Esophagus squamous epithelium (tissue), 5 donors: ENCODE data around the gene ADPRHL1. TPM values are rescaled to one million over a fixed set of nuclear protein-coding genes. Genes with fewer than 3 reads are reported as not detected.

Source experiments
- DNase-seq: peaks from one replicate; lab custom pipeline; 2025; lab: John Stamatoyannopoulos, UW
- H3K27ac ChIP-seq, 4 donors: fragments of 200-600 bp; sonication (generic); one replicate each; pipeline ENCODE4 v1.5.1; 2016 to 2019; ENCODE audit warnings: mild to moderate bottlenecking in 1 of 4
- H3K27me3 ChIP-seq, 4 donors: fragments of 200-600 bp; sonication (generic); 1 replicate in 3 of 4; 2 replicates in 1 of 4; pipeline versions ENCODE4 v1.5.1 to v1.6.0; 2017 to 2021; ENCODE audit warnings: antibody characterized with exemption in 1 of 4
- H3K36me3 ChIP-seq, 3 donors: fragments of 200-600 bp; sonication (generic); one replicate each; pipeline ENCODE4 v1.5.1; 2016 to 2019
- H3K4me1 ChIP-seq, 3 donors: fragments of 200-600 bp; sonication (generic); one replicate each; pipeline ENCODE4 v1.5.1; 2017 to 2019
- H3K4me3 ChIP-seq, 4 donors: fragments of 200-600 bp; sonication (generic); 1 replicate in 3 of 4; 2 replicates in 1 of 4; pipeline ENCODE4 v1.5.1; 2016 to 2019; ENCODE audit warnings: mild to moderate bottlenecking in 2 of 4, moderate library complexity in 1 of 4
- H3K9me3 ChIP-seq, 3 donors: fragments of 200-600 bp; sonication (generic); one replicate each; pipeline ENCODE4 v1.5.1; 2016 to 2019
- POLR2A ChIP-seq, 4 donors: fragments of 450-650 bp; IDR thresholded peaks; one replicate each; pipeline ENCODE4 v1.6.1; 2017; ENCODE audit warnings: antibody characterized with exemption in 4 of 4, mild to moderate bottlenecking in 4 of 4, moderate library complexity in 3 of 4
- WGBS, 2 donors: methylation state at CpG; one replicate each; pipeline ENCODE4 v1.1.5; 2018; 5-methylcytosine and 5-hydroxymethylcytosine counted together
- intact Hi-C: fragments of 100-400 bp; cut with DNase I; formaldehyde crosslinking; loops from one replicate; pipeline ENCODE4 v1.15.0; 2022
- total RNA-seq, 4 donors: library from RNA; depleted of rRNA; stranded (reverse); fragments of >200 nt; gene quantifications; one replicate each; pipeline ENCODE4 v1.1.0, GENCODE V29; 2016
- TF ChIP-seq, protein P1 (sequence below), 6 experiments: fragments of 450-650 bp in 4 of 6; fragments of 200-600 bp in 2 of 6; sonication (generic) in 2 of 6; IDR thresholded peaks; one replicate each; pipeline ENCODE4 v1.5.1; 2016 to 2019; ENCODE audit warnings: antibody characterized with exemption in 6 of 6, mild to moderate bottlenecking in 4 of 6, moderate library complexity in 4 of 6
- donor health status: DM: yes; HTN: yes; CAD: no.

ADPRHL1 gene
- total RNA-seq, 4 donors from 2014 or later: 0.31 to 3.5 (median 2.2) TPM

DNA sequence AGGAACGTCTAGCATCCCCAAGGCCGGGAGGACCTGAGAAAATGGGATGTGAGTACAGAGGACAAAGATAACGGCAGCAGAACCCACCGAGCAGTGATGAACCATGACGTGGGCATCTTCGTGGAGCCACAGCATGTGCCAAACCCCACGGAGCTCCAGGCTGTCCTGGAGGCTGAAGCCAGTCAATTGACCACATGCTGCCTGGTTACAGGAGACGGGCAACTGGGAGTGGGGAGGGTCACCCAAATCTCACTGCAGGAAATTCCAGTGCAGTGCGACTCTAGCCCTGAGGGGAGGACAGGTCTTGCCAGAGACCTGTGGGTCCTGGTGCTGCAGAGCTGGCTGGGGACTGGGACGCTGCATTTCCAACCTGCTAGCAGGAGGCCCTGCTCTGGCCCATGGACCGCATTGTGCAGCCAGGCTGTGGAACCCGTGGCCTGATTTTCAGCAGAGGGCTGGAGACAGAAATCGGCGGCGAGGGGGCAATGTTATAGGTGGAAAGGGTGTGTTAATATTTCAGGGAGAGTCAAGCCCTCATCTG, 86.2 kb downstream of the ADPRHL1 start:
- no peak overlapping the region for H3K4me3 ChIP-seq
- no peaks in the 10 kb centered on the region for H3K9me3 ChIP-seq
- no peak for TF ChIP-seq POLR2A (IDR thresholded peaks at IDR 0.05)
- TF ChIP-seq, protein P1, sequence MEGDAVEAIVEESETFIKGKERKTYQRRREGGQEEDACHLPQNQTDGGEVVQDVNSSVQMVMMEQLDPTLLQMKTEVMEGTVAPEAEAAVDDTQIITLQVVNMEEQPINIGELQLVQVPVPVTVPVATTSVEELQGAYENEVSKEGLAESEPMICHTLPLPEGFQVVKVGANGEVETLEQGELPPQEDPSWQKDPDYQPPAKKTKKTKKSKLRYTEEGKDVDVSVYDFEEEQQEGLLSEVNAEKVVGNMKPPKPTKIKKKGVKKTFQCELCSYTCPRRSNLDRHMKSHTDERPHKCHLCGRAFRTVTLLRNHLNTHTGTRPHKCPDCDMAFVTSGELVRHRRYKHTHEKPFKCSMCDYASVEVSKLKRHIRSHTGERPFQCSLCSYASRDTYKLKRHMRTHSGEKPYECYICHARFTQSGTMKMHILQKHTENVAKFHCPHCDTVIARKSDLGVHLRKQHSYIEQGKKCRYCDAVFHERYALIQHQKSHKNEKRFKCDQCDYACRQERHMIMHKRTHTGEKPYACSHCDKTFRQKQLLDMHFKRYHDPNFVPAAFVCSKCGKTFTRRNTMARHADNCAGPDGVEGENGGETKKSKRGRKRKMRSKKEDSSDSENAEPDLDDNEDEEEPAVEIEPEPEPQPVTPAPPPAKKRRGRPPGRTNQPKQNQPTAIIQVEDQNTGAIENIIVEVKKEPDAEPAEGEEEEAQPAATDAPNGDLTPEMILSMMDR (IDR thresholded peaks at IDR 0.05): no peak
- 69 to 71% methylated on average over 8 to 13 of the region's 15 CpGs for WGBS, 2 donors
- intact Hi-C loops: no loop called here
- no peaks in the 10 kb centered on the region for H3K36me3 ChIP-seq
- no peak overlapping the region for H3K27ac ChIP-seq
- peaks cover 0 to 29% (median 0%) of the 10 kb centered on the region in 4 donors for H3K27me3 ChIP-seq
- DNase-seq: no peak
- H3K4me1 ChIP-seq: peaks cover 0 to 29% (median 3%) of the 10 kb centered on the region in 3 donors

DNA sequence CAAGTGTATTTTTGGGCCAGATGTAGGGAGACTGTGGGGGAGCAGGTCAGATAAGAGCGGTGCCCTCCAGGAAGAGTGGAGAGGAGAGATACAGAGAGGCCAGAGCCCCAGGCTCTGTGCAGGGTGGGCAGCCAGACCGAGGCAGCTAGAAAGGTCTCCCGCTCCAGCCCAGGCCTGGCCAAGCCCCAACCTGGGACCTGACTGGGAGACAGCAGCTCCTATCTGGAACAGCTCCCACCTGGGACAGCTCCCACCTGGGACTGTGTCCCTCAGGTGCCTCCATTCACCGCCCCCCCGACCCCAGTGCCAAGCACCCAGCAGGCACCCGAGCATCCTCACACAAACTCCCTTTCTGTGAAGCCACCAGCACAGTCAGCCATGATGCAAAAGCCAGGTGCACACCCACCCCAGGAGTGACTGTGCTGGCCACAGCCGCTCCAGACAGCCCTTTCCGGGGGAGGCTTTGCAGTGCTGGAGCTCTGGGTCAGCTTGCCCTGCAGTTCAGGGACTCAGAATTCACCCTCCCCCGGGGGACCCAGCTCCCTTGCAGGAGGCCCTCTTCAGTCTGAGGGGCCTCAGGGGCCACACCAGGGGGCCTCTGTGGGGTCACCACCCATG, 87.2 kb downstream of the ADPRHL1 start:
- no peak overlapping the region for H3K27ac ChIP-seq
- H3K4me1 ChIP-seq: peaks cover 0 to 37% (median 3%) of the 10 kb centered on the region in 3 donors
- DNase-seq: no peak
- 80 to 83% methylated on average over 1 to 7 of the region's 9 CpGs for WGBS, 2 donors
- no peaks in the 10 kb centered on the region for H3K9me3 ChIP-seq
- no peaks in the 10 kb centered on the region for H3K36me3 ChIP-seq
- TF ChIP-seq POLR2A (IDR thresholded peaks at IDR 0.05): no peak
- TF ChIP-seq, protein P1 (IDR thresholded peaks at IDR 0.05): no peak
- peaks cover 0 to 29% (median 0%) of the 10 kb centered on the region in 4 donors for H3K27me3 ChIP-seq
- intact Hi-C loops: no loop called here
- no peak overlapping the region for H3K4me3 ChIP-seq

DNA sequence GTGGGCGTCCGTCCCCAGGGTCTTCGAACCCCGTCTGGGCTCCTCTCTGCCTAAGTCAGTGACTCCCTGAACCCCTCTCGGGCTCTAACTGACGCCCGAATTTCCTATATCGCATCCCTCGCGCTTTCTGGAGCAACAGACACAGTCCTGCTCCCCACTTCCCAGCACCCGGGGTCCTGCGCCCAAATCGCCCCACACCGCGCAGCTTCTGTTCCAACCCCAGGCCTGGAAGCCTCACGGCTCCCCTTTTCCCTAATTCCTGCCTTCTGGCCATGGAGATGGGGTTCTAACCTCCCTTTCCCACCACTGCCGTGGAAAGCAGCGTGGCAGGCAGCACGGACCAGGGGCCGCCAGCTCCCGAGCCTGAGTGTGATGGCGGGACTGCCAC, 87.7 kb downstream of the ADPRHL1 start:
- H3K9me3 ChIP-seq: no peaks in the 10 kb centered on the region
- H3K4me3 ChIP-seq: no peak overlapping the region
- no peak overlapping the region for H3K27ac ChIP-seq
- WGBS, 2 donors: 92 to 94% methylated on average over 10 to 16 of the region's 22 CpGs
- H3K27me3 ChIP-seq: peaks cover 0 to 29% (median 0%) of the 10 kb centered on the region in 4 donors
- H3K4me1 ChIP-seq: peaks cover 0 to 37% (median 3%) of the 10 kb centered on the region in 3 donors
- peaks cover 0 to 3% (median 0%) of the 10 kb centered on the region in 3 donors for H3K36me3 ChIP-seq
- no peak for TF ChIP-seq POLR2A (IDR thresholded peaks at IDR 0.05)
- TF ChIP-seq, protein P1 (IDR thresholded peaks at IDR 0.05): no peak
- no peak for DNase-seq
- intact Hi-C loops: no loop called here

DNA sequence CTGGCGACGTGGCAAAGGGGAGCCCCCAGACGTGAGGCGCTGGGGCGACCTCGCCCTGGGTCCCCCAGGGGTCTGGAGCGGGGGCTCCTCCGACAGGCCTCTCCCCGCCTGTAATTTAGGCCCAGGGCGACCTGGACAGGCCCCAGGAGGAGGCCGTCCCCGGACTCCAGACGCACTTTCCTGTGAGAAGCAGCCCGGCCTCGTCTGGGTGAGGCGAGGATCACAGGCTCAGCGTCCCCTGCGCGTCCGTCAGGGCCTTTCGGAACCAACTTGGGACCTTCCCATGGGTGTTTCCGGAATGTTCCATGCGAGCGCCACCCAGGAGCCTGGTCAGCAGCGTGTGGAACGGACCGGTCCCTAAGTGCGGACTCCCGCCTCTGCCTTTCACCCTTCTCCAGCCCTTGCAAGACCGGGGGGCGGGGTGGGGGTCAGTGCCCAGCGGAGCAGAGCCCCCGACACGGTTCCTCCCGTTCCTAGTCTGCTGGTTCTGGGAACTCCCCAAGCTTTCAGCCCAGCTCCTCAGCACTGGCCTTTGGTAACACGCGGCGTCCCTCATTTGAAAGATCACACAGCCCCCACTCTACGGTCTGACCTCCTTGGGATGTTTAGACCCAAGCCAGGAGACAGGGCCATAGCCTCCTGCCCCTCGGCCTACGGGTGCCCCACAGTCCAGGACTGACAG, 88.2 kb downstream of the ADPRHL1 start:
- H3K27ac ChIP-seq: peak overlapping the region; percentile 5 to 82 (median 78)
- H3K36me3 ChIP-seq: peaks cover 0 to 9% (median 0%) of the 10 kb centered on the region in 3 donors
- peaks cover 0 to 37% (median 3%) of the 10 kb centered on the region in 3 donors for H3K4me1 ChIP-seq
- H3K4me3 ChIP-seq: peak overlapping the region; percentile 35 to 84 (median 59)
- DNase-seq: no peak
- no peak for TF ChIP-seq POLR2A (IDR thresholded peaks at IDR 0.05)
- TF ChIP-seq, protein P1 (IDR thresholded peaks at IDR 0.05): no peak
- intact Hi-C loops: no loop called here
- 76 to 93% methylated on average over 9 to 21 of the region's 41 CpGs for WGBS, 2 donors
- H3K9me3 ChIP-seq: no peaks in the 10 kb centered on the region
- H3K27me3 ChIP-seq: peaks cover 0 to 29% (median 0%) of the 10 kb centered on the region in 4 donors
